ENCODE results near the gene PSRC1. TPM values are rescaled to one million over a fixed set of nuclear protein-coding genes. Genes with fewer than 3 reads are reported as not detected.

Gene PSRC1
- total and polyA plus RNA-seq, 2 of the 8 experiments (the other 6 are each of a cell fraction or from before 2014, with no cell fraction given): 56.1 to 67.3 TPM

GRCh38 chr1:109246141-109246551, 36.8 kb downstream of the PSRC1 start:
- 96% methylated on average over 6 of the region's 7 CpGs; no CpG with 5 or more reads in 1 of the 2 experiments for WGBS, 2 experiments (ENCODE audit: extremely low coverage in 1 of 2, insufficient coverage in 1 of 2, insufficient read length in 1 of 2, insufficient replicate concordance in 2 of 2, low coverage in 1 of 2, low lambda C conversion rate in 2 of 2, missing lambda C conversion rate in 1 of 2)
- no peak for FAIRE-seq

More at GRCh38 chr1:109246141-109246551, 36.8 kb downstream of the PSRC1 start:
- no peaks in the 10 kb centered on the region for H3K79me1 ChIP-seq (ENCODE audit: low read depth, low read length)
- peaks cover 0 to 24% (median 20%) of the 10 kb centered on the region in 4 experiments; a peak in 6 of 7 replicates for H3K4me1 ChIP-seq (replicated peaks in 1 of 4; ENCODE audit: control insufficient read depth in 3 of 4, insufficient read depth in 4 of 4, low read length in 3 of 4)
- H3K23ac ChIP-seq (ENCODE audit: insufficient read length): no peak overlapping the region
- no peaks in the 10 kb centered on the region for H3K36me3 ChIP-seq (ENCODE audit: control insufficient read depth in 2 of 4, insufficient read depth in 4 of 4, low read length in 3 of 4)
- H3K9ac ChIP-seq (replicated peaks in 1 of 4; ENCODE audit: extremely low read depth in 1 of 4, low read depth in 3 of 4, low read length in 3 of 4): no peak overlapping the region
- ChIA-PET CTCF (ENCODE audit: partially characterized antibody) (interaction anchor here (0.8 to 28.7 kb wide), 6 partner anchors 6 to 59 kb away, joined by 3 to 651 read pairs (median 169); partner anchors contain the start of genes CELSR2 and SARS1), POLR2A (ENCODE audit: partially characterized antibody) (interaction anchor here (0.8 to 12.2 kb wide), 6 partner anchors 9 to 157 kb away, joined by 3 to 252 read pairs (median 8); no protein-coding TSS in a partner anchor)
- H3K23me2 ChIP-seq (ENCODE audit: low read depth, low read length): peaks cover 3% of the 10 kb centered on the region; the same call in 1 of the 2 replicates
- no peak overlapping the region for H2BK120ac ChIP-seq (replicated peaks; ENCODE audit: low read depth, low read length)
- no peak overlapping the region for H2BK5ac ChIP-seq (ENCODE audit: low read depth, low read length)
- peaks cover 3% of the 10 kb centered on the region in 2 experiments for H4K20me1 ChIP-seq (replicated peaks in 1 of 2; ENCODE audit: control insufficient read depth in 1 of 2, insufficient read depth in 2 of 2, low read length in 2 of 2)
- DNase-seq (ENCODE audit: low read depth in 1 of 2, low spot score in 2 of 2): no peak
- 0 out of 2 replicates have a peak overlapping the region, but pooled peaks have one; percentile 48 for H2BK20ac ChIP-seq (ENCODE audit: low read length)
- no peak overlapping the region for H3K14ac ChIP-seq (ENCODE audit: insufficient read length)
- no peak for TF ChIP-seq NANOG (IDR thresholded peaks at IDR 0.05; ENCODE audit: insufficient read depth, low read depth, low read length, poor library complexity, severe bottlenecking)
- TF ChIP-seq JUND (IDR thresholded peaks at IDR 0.05; ENCODE audit: low read length): no peak
- TF ChIP-seq MAFK (IDR thresholded peaks at IDR 0.05; ENCODE audit: low read depth, low read length): no peak
- H4K8ac ChIP-seq (ENCODE audit: extremely low read depth, insufficient read depth, low read length): no peak overlapping the region
- H3K27ac ChIP-seq (ENCODE audit: low read depth, low read length): no peak overlapping the region
- H3K27me3 ChIP-seq (replicated peaks in 1 of 4; ENCODE audit: control insufficient read depth in 3 of 4, extremely low read depth in 1 of 4, insufficient read depth in 3 of 4, low read length in 3 of 4): peaks cover 0 to 22% (median 16%) of the 10 kb centered on the region in 4 experiments; a peak in 5 of 7 replicates
- no peak overlapping the region for H3K4me3 ChIP-seq (ENCODE audit: extremely low read depth in 1 of 4, insufficient read depth in 2 of 4, low read depth in 3 of 4, low read length in 4 of 4)
- H2BK12ac ChIP-seq (ENCODE audit: low read depth, low read length): no peak overlapping the region
- H2AK5ac ChIP-seq (ENCODE audit: low read depth, low read length): 0 out of 2 replicates have a peak overlapping the region, but pooled peaks have one; percentile 49
- no peak overlapping the region for H2BK15ac ChIP-seq (ENCODE audit: low read length)
- H3K4me2 ChIP-seq (ENCODE audit: insufficient read depth in 1 of 2, low read depth in 2 of 2, low read length in 2 of 2): no peak overlapping the region
- H3K4ac ChIP-seq (replicated peaks; ENCODE audit: insufficient read length, low read depth, low read length): no peak overlapping the region
- no peak overlapping the region for H2AFZ ChIP-seq (ENCODE audit: low read length)
- H4K5ac ChIP-seq (ENCODE audit: insufficient read length, low read depth, low read length): no peak overlapping the region
- H4K91ac ChIP-seq (replicated peaks; ENCODE audit: insufficient read length, low read length): peak overlapping the region; percentile 32
- H3K18ac ChIP-seq (ENCODE audit: extremely low read depth, low read length): no peak overlapping the region
- no peaks in the 10 kb centered on the region; a peak in 2 of 4 replicates for H3K9me3 ChIP-seq (ENCODE audit: insufficient read depth in 2 of 2, low read depth in 1 of 2, low read length in 1 of 2)
- H3K79me2 ChIP-seq (ENCODE audit: control insufficient read depth in 1 of 2, insufficient read depth in 2 of 2, low read length in 2 of 2): peaks cover 0 to 4% of the 10 kb centered on the region in 2 experiments; a peak in 1 of 4 replicates
- H3K56ac ChIP-seq (replicated peaks; ENCODE audit: insufficient read length, low read depth, low read length): no peak overlapping the region
